GF-D8 (cell line): ENCODE data around the gene SULT6B1.
"Not testable (repeated sequence)": the region's sequence is repeated elsewhere in the genome, so short reads cannot be mapped to it uniquely, and the experiment has no call there.

Experiments used
- DNase-seq: peaks from one replicate; lab custom pipeline; 2025; lab: John Stamatoyannopoulos, UW

SULT6B1 gene

GRCh38 chr2:37188570-37188969 is at the start of gene SULT6B1:
Gene SULT6B1 (minus strand): TSS chr2:37188670. CDS start chr2:37188640, 30 bp downstream.
- no peak for DNase-seq

- no peak for DNase-seq
These were observed 43.9 kb upstream of the SULT6B1 start for GRCh38 chr2:37232131-37232933.

GRCh38 chr2:37231241-37232130 is 43.0 kb upstream of the SULT6B1 start, which contains the start of the genes CEBPZ and NDUFAF7:
Gene CEBPZ (minus strand): TSS chr2:37231596. CDS start chr2:37231567, 29 bp downstream.
Gene NDUFAF7 (plus strand): TSS chr2:37231658. CDS start chr2:37231706, 48 bp downstream.
- peak; percentile 82 for DNase-seq

- no peak for DNase-seq
These were observed 42.1 kb upstream of the SULT6B1 start for GRCh38 chr2:37230581-37230980.

- DNase-seq, result no peak
These were observed 40.3 kb upstream of the SULT6B1 start for GRCh38 chr2:37228788-37229187.

- no peak for DNase-seq
These were observed 38.4 kb upstream of the SULT6B1 start for GRCh38 chr2:37226863-37227262.

GRCh38 chr2:37225129-37225528 is 36.7 kb upstream of the SULT6B1 start:
- not testable (repeated sequence) for DNase-seq

- no peak for DNase-seq
These were observed 35.6 kb upstream of the SULT6B1 start for GRCh38 chr2:37224063-37224462.

GRCh38 chr2:37223131-37223530 is 34.7 kb upstream of the SULT6B1 start:
- DNase-seq, result no peak

GRCh38 chr2:37219046-37219445 is 30.6 kb upstream of the SULT6B1 start:
- DNase-seq, result no peak

- no peak for DNase-seq
These were observed 26.8 kb upstream of the SULT6B1 start for GRCh38 chr2:37215250-37215649.

- DNase-seq, result no peak
These were observed 23.5 kb upstream of the SULT6B1 start for GRCh38 chr2:37211939-37212338.

GRCh38 chr2:37211212-37211611 is 22.7 kb upstream of the SULT6B1 start:
- no peak for DNase-seq

GRCh38 chr2:37206760-37207159 is 18.3 kb upstream of the SULT6B1 start:
- not testable (repeated sequence) for DNase-seq

- no peak for DNase-seq
These were observed 17.3 kb upstream of the SULT6B1 start for GRCh38 chr2:37205689-37206341.

- not testable (repeated sequence) for DNase-seq
These were observed 16.7 kb upstream of the SULT6B1 start for GRCh38 chr2:37205071-37205661.

- no peak for DNase-seq
These were observed 15.2 kb upstream of the SULT6B1 start for GRCh38 chr2:37203708-37204107.

- DNase-seq, result no peak
These were observed 13.3 kb upstream of the SULT6B1 start for GRCh38 chr2:37201766-37202165.

GRCh38 chr2:37201208-37201607 is 12.7 kb upstream of the SULT6B1 start:
- DNase-seq, result no peak

- no peak for DNase-seq
These were observed 10.2 kb upstream of the SULT6B1 start for GRCh38 chr2:37198681-37199065.

- peak; percentile 43 for DNase-seq
These were observed 8.1 kb upstream of the SULT6B1 start, which contains the start of gene CEBPZOS for GRCh38 chr2:37196320-37197195. Gene CEBPZOS (plus strand): TSS chr2:37196496. CDS start chr2:37199705, 3,209 bp downstream.
